Loucy (cell line): ENCODE data around the gene FAM98C.

Experiments used
- H2AFZ ChIP-seq: fragments of 200-600 bp; sonication (generic); 2 replicates; pipeline ENCODE4 v1.6.0; 2016; ENCODE audit warnings: antibody characterized with exemption, mild to moderate bottlenecking, low read length, moderate library complexity
- H3F3A ChIP-seq: fragments of 200-600 bp; 2 replicates; pipeline ENCODE4 v1.6.0; 2016; ENCODE audit warnings: antibody characterized with exemption, low read depth, mild to moderate bottlenecking
- H3K27me3 ChIP-seq: fragments of 200-600 bp; sonication (generic); 2 replicates; pipeline ENCODE4 v1.6.1; 2014; ENCODE audit warnings: low read length, mild to moderate bottlenecking; ENCODE audit not compliant: insufficient read depth, poor library complexity, severe bottlenecking
- H3K36me3 ChIP-seq: fragments of 200-600 bp; sonication (generic); 2 replicates; pipeline ENCODE4 v1.6.1; 2016; ENCODE audit warnings: low read length; ENCODE audit not compliant: insufficient read depth
- H3K4me1 ChIP-seq: fragments of 200-600 bp; sonication (generic); 2 replicates; pipeline ENCODE4 v1.5.1; 2014; ENCODE audit warnings: low read length, mild to moderate bottlenecking; ENCODE audit not compliant: insufficient read depth, poor library complexity, severe bottlenecking
- H3K4me2 ChIP-seq: fragments of 200-600 bp; sonication (generic); 2 replicates; pipeline ENCODE4 v1.6.0; 2014; ENCODE audit warnings: antibody characterized with exemption, low read length, low read depth, mild to moderate bottlenecking; ENCODE audit not compliant: poor library complexity, severe bottlenecking
- H3K4me3 ChIP-seq: fragments of 200-600 bp; sonication (generic); 2 replicates; pipeline ENCODE4 v1.5.1; 2014; ENCODE audit warnings: low read length, mild to moderate bottlenecking, mixed read lengths; ENCODE audit not compliant: poor library complexity, severe bottlenecking
- H3K79me2 ChIP-seq: fragments of 200-600 bp; sonication (generic); 2 replicates; pipeline ENCODE4 v1.6.1; 2014; ENCODE audit warnings: low read length; ENCODE audit not compliant: insufficient read depth
- H3K9ac ChIP-seq: fragments of 200-600 bp; sonication (generic); 2 replicates; pipeline ENCODE4 v1.6.0; 2014; ENCODE audit warnings: mild to moderate bottlenecking, low read depth, low read length, moderate library complexity; ENCODE audit not compliant: poor library complexity, severe bottlenecking
- H3K9me2 ChIP-seq: fragments of 200-600 bp; sonication (generic); replicated peaks from 2 replicates; pipeline ENCODE4 v1.6.1; 2016; ENCODE audit warnings: low read depth, low read length, mixed read lengths
- H3K9me3 ChIP-seq: fragments of 200-600 bp; sonication (generic); 2 replicates; pipeline ENCODE4 v1.6.1; 2014; ENCODE audit warnings: mild to moderate bottlenecking, antibody characterized with exemption, low read length, low read depth; ENCODE audit not compliant: insufficient read depth
- H4K20me1 ChIP-seq: fragments of 200-600 bp; sonication (generic); 2 replicates; pipeline ENCODE4 v1.6.0; 2014; ENCODE audit warnings: antibody characterized with exemption, low read length, mild to moderate bottlenecking; ENCODE audit not compliant: insufficient read depth, poor library complexity, severe bottlenecking
- EZH2phosphoT487 ChIP-seq: fragments of 200-600 bp; IDR thresholded peaks from 2 replicates; pipeline ENCODE4 v1.6.1; 2018; ENCODE audit warnings: antibody characterized with exemption, mild to moderate bottlenecking, moderate library complexity, borderline replicate concordance
- TF ChIP-seq, protein P1 (sequence below): fragments of 200-600 bp; sonication (generic); conservative IDR thresholded peaks from 2 replicates; pipeline ENCODE4 v1.5.1; 2014; ENCODE audit warnings: mild to moderate bottlenecking, antibody characterized with exemption, low read length

The FAM98C gene

GRCh38 chr19:38445362-38445761, 42.5 kb downstream of the FAM98C start:
- Histone ChIP-seq H3F3A (no peaks in the 10 kb centered on the region), H3K36me3 (no peaks in the 10 kb centered on the region), H3K27me3 (no peaks in the 10 kb centered on the region), H2AFZ (no peak overlapping the region), H3K9me3 (no peaks in the 10 kb centered on the region), H3K4me3 (no peak overlapping the region), H4K20me1 (no peaks in the 10 kb centered on the region), H3K79me2 (no peaks in the 10 kb centered on the region), H3K4me1 (no peaks in the 10 kb centered on the region), H3K9me2 (no peaks in the 10 kb centered on the region), H3K4me2 (no peak overlapping the region), H3K9ac (no peak overlapping the region)
- no peak for TF ChIP-seq EZH2phosphoT487
- TF ChIP-seq, protein P1, sequence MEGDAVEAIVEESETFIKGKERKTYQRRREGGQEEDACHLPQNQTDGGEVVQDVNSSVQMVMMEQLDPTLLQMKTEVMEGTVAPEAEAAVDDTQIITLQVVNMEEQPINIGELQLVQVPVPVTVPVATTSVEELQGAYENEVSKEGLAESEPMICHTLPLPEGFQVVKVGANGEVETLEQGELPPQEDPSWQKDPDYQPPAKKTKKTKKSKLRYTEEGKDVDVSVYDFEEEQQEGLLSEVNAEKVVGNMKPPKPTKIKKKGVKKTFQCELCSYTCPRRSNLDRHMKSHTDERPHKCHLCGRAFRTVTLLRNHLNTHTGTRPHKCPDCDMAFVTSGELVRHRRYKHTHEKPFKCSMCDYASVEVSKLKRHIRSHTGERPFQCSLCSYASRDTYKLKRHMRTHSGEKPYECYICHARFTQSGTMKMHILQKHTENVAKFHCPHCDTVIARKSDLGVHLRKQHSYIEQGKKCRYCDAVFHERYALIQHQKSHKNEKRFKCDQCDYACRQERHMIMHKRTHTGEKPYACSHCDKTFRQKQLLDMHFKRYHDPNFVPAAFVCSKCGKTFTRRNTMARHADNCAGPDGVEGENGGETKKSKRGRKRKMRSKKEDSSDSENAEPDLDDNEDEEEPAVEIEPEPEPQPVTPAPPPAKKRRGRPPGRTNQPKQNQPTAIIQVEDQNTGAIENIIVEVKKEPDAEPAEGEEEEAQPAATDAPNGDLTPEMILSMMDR = no peak

GRCh38 chr19:38448225-38448624, 45.3 kb downstream of the FAM98C start:
- H3K4me1 ChIP-seq = no peaks in the 10 kb centered on the region
- no peaks in the 10 kb centered on the region for H3K27me3 ChIP-seq
- H3K36me3 ChIP-seq = no peaks in the 10 kb centered on the region
- TF ChIP-seq, protein P1 = no peak
- no peak for TF ChIP-seq EZH2phosphoT487
- no peak overlapping the region for H3K4me3 ChIP-seq
- H3K79me2 ChIP-seq = no peaks in the 10 kb centered on the region
- no peaks in the 10 kb centered on the region for H3K9me2 ChIP-seq
- H2AFZ ChIP-seq = no peak overlapping the region
- H4K20me1 ChIP-seq = no peaks in the 10 kb centered on the region
- no peak overlapping the region for H3K4me2 ChIP-seq
- no peaks in the 10 kb centered on the region for H3K9me3 ChIP-seq
- no peaks in the 10 kb centered on the region for H3F3A ChIP-seq
- no peak overlapping the region for H3K9ac ChIP-seq

DNA sequence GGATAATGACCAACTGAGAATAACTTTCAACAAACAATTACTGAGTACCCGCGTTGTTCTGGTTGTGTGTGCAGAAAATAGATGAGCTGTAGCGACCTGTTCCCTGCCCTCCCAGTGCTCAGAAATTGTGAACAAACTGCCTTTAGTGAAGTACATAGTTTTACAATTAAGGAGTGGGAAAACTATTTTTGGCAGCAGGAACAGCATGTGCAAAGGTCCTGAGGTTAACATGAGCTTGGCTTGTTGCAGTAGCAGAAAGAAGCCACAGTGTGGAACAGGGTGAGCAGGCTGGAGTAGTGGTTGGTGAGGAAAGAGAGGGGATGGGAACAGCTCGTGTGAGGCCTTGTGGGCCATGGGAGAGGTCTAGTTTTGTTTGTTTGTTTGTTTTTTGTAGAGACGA, 46.6 kb downstream of the FAM98C start:
- no peak overlapping the region for H3K4me3 ChIP-seq
- H3K4me1 ChIP-seq = no peaks in the 10 kb centered on the region
- no peaks in the 10 kb centered on the region for H3K36me3 ChIP-seq
- no peaks in the 10 kb centered on the region for H3K9me3 ChIP-seq
- H4K20me1 ChIP-seq = no peaks in the 10 kb centered on the region
- no peaks in the 10 kb centered on the region for H3K79me2 ChIP-seq
- no peak overlapping the region for H3K4me2 ChIP-seq
- H3K9ac ChIP-seq = no peak overlapping the region
- H3F3A ChIP-seq = no peaks in the 10 kb centered on the region
- no peaks in the 10 kb centered on the region for H3K9me2 ChIP-seq
- no peaks in the 10 kb centered on the region for H3K27me3 ChIP-seq
- no peak overlapping the region for H2AFZ ChIP-seq
- no peak for TF ChIP-seq EZH2phosphoT487
- TF ChIP-seq, protein P1 = no peak
